Karpas-422 (cell line): Measurements from ENCODE around the gene SAAL1. TPM values are rescaled to one million over a fixed set of nuclear protein-coding genes. Genes with fewer than 3 reads are reported as not detected.

ENCODE experiments used
- DNase-seq: peaks from one replicate; pipeline ENCODE4 v3.0.0-alpha.2; 2015
- H2AFZ ChIP-seq: fragments of 200-600 bp; sonication (generic); 2 replicates; pipeline ENCODE4 v1.6.1; 2014; ENCODE audit warnings: antibody characterized with exemption, low read length, mixed read lengths
- H3K27ac ChIP-seq: fragments of 200-600 bp; sonication (generic); 2 replicates; pipeline ENCODE4 v1.5.1; 2014; ENCODE audit warnings: mild to moderate bottlenecking, low read length, moderate library complexity
- H3K27me3 ChIP-seq: fragments of 200-600 bp; sonication (generic); 2 replicates; pipeline ENCODE4 v1.6.1; 2014; ENCODE audit warnings: low read length, mixed read lengths
- H3K36me3 ChIP-seq: fragments of 200-600 bp; sonication (generic); 2 replicates; pipeline ENCODE4 v1.6.1; 2014; ENCODE audit warnings: low read length, mixed read lengths; ENCODE audit not compliant: insufficient read depth
- H3K4me1 ChIP-seq: fragments of 200-600 bp; sonication (generic); 2 replicates; pipeline ENCODE4 v1.6.1; 2014; ENCODE audit warnings: mild to moderate bottlenecking, low read length, mixed read lengths
- H3K4me2 ChIP-seq: fragments of 200-600 bp; sonication (generic); 2 replicates; pipeline ENCODE4 v1.6.1; 2014; ENCODE audit warnings: low read length, low read depth, mild to moderate bottlenecking; ENCODE audit not compliant: poor library complexity, severe bottlenecking
- H3K4me3 ChIP-seq: fragments of 200-600 bp; sonication (generic); 2 replicates; pipeline ENCODE4 v1.5.1; 2014; ENCODE audit warnings: mild to moderate bottlenecking, antibody characterized with exemption, low read length, mixed read lengths
- H3K79me2 ChIP-seq: fragments of 200-600 bp; sonication (generic); 2 replicates; pipeline ENCODE4 v1.6.1; 2014; ENCODE audit warnings: mild to moderate bottlenecking, low read length, mixed read lengths
- H3K9ac ChIP-seq: fragments of 200-600 bp; sonication (generic); 2 replicates; pipeline ENCODE4 v1.6.0; 2014; ENCODE audit warnings: low read length
- H3K9me2 ChIP-seq: fragments of 200-600 bp; sonication (generic), shearing (Covaris generic); replicated peaks from 2 replicates; pipeline ENCODE4 v1.6.0; 2014; ENCODE audit warnings: mild to moderate bottlenecking, low read length, moderate library complexity; ENCODE audit not compliant: insufficient read depth
- H3K9me3 ChIP-seq: fragments of 300-700, 200-600 bp; sonication (generic); 2 replicates; pipeline ENCODE4 v1.6.1; 2014; ENCODE audit warnings: low read length, mixed read lengths
- H4K20me1 ChIP-seq: fragments of 200-600 bp; sonication (generic); 2 replicates; pipeline ENCODE4 v1.6.1; 2014; ENCODE audit warnings: mild to moderate bottlenecking, antibody characterized with exemption, low read length, low read depth; ENCODE audit not compliant: insufficient read depth
- total RNA-seq: library from RNA; depleted of rRNA; stranded (reverse); fragments of >200 nt; shearing (Covaris generic); gene quantifications from 2 replicates; pipeline ENCODE4 v1.2.3, GENCODE V29; 2014; ENCODE audit warnings: low replicate concordance; rRNA removed

Gene SAAL1
- total RNA-seq: 36.7 and 43.7 TPM in 2 replicates

GRCh38 chr11:18105802-18106574 lies at the start of gene SAAL1:
Gene SAAL1, minus strand, starts transcription at chr11:18106082. Its CDS starts 41 bp downstream, at chr11:18106041.
- Histone ChIP-seq H3K27ac (peak within 1 kb of the TSS; percentile 5; the same call in 1 of the 2 replicates), H3K4me2 (peak within 1 kb of the TSS; percentile 78), H3K79me2 (peaks cover 49% of the 10 kb centered on the region), H3K27me3 (no peaks in the 10 kb centered on the region), H3K4me1 (peaks cover 33% of the 10 kb centered on the region), H3K9me2 (no peaks in the 10 kb centered on the region), H3K36me3 (peaks cover 27% of the 10 kb centered on the region), H2AFZ (peak within 1 kb of the TSS; percentile 97), H3K9ac (peak within 1 kb of the TSS; percentile 91), H3K4me3 (peak within 1 kb of the TSS; percentile 86), H3K9me3 (no peaks in the 10 kb centered on the region), H4K20me1 (no peaks in the 10 kb centered on the region)
- DNase-seq: peak; percentile 96

GRCh38 chr11:18151581-18151980 lies 45.7 kb upstream of the SAAL1 start:
- Histone ChIP-seq H3K79me2 (no peaks in the 10 kb centered on the region), H3K4me1 (no peaks in the 10 kb centered on the region), H3K36me3 (no peaks in the 10 kb centered on the region), H3K9me2 (no peaks in the 10 kb centered on the region), H3K9ac (no peak overlapping the region), H3K4me2 (no peak overlapping the region), H3K4me3 (no peak overlapping the region), H3K27me3 (no peaks in the 10 kb centered on the region), H3K27ac (no peak overlapping the region), H2AFZ (no peak overlapping the region), H3K9me3 (no peaks in the 10 kb centered on the region), H4K20me1 (no peaks in the 10 kb centered on the region)
- DNase-seq: no peak

GRCh38 chr11:18145837-18146236 lies 40.0 kb upstream of the SAAL1 start:
- DNase-seq: no peak
- Histone ChIP-seq H4K20me1 (no peaks in the 10 kb centered on the region), H3K4me2 (no peak overlapping the region), H3K4me1 (no peaks in the 10 kb centered on the region), H3K36me3 (no peaks in the 10 kb centered on the region), H3K9me2 (no peaks in the 10 kb centered on the region), H3K9ac (no peak overlapping the region), H3K79me2 (no peaks in the 10 kb centered on the region), H3K27ac (no peak overlapping the region), H3K27me3 (no peaks in the 10 kb centered on the region), H3K4me3 (no peak overlapping the region), H3K9me3 (no peaks in the 10 kb centered on the region), H2AFZ (no peak overlapping the region)

- Histone ChIP-seq H3K27me3 (no peaks in the 10 kb centered on the region), H3K79me2 (no peaks in the 10 kb centered on the region), H4K20me1 (no peaks in the 10 kb centered on the region), H3K4me3 (no peak overlapping the region), H3K9me3 (no peaks in the 10 kb centered on the region), H3K9me2 (no peaks in the 10 kb centered on the region), H2AFZ (no peak overlapping the region), H3K36me3 (no peaks in the 10 kb centered on the region), H3K4me1 (no peaks in the 10 kb centered on the region), H3K4me2 (no peak overlapping the region), H3K9ac (no peak overlapping the region), H3K27ac (no peak overlapping the region)
- DNase-seq: no peak
These were observed 39.1 kb upstream of the SAAL1 start for GRCh38 chr11:18145025-18145424.

DNA sequence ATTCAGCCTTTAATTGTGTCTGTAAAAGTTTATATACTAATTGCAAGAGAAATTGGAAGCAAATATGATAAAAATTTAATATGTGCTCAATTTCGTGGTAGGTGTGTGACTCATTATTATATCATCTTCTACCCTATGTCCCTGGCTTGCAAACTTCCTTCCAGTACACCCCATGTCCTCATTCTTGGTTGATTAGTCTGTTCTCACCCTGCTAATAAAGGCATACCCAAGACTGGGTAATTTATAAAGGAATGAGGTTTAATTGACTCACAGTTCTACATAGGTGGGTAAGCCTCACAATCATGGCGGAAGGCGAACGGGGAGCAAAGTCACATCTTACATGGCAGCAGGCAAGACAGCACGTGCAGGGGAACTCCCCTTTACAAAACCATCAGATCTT lies 38.4 kb upstream of the SAAL1 start:
- Histone ChIP-seq H3K9ac (no peak overlapping the region), H3K36me3 (no peaks in the 10 kb centered on the region)

DNA sequence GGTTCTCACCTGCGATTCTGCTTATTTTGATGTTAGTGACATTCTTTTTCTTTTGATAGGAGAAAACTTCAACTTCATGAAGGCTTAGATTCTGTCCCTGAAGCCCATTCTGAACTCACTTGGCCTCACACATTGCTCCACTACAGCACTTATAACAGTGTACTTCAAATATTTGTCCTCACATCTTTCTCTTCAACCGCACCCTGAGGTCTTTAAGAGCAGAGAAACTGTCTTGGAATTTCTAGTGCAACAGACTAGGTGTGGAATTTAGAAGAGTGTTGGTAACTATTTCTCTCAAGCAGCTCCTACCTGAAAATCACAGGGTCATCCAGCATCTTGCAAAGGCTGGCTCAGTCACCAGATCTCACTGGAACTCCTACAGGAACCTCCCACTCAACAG lies 34.3 kb upstream of the SAAL1 start:
- Histone ChIP-seq H4K20me1 (no peaks in the 10 kb centered on the region), H3K9ac (no peak overlapping the region), H3K9me2 (no peaks in the 10 kb centered on the region), H3K4me1 (no peaks in the 10 kb centered on the region), H3K27me3 (no peaks in the 10 kb centered on the region), H3K4me3 (no peak overlapping the region), H3K27ac (no peak overlapping the region), H3K4me2 (no peak overlapping the region), H3K9me3 (no peaks in the 10 kb centered on the region), H3K36me3 (no peaks in the 10 kb centered on the region), H3K79me2 (no peaks in the 10 kb centered on the region), H2AFZ (no peak overlapping the region)
- DNase-seq: no peak

More for the DNA sequence above, 38.4 kb upstream of the SAAL1 start:
- Histone ChIP-seq H3K27ac (no peak overlapping the region), H2AFZ (no peak overlapping the region), H3K27me3 (no peaks in the 10 kb centered on the region), H3K79me2 (no peaks in the 10 kb centered on the region), H3K9me3 (no peaks in the 10 kb centered on the region), H4K20me1 (no peaks in the 10 kb centered on the region), H3K4me2 (no peak overlapping the region), H3K4me1 (no peaks in the 10 kb centered on the region), H3K9me2 (no peaks in the 10 kb centered on the region), H3K4me3 (no peak overlapping the region)
- DNase-seq: no peak

DNA sequence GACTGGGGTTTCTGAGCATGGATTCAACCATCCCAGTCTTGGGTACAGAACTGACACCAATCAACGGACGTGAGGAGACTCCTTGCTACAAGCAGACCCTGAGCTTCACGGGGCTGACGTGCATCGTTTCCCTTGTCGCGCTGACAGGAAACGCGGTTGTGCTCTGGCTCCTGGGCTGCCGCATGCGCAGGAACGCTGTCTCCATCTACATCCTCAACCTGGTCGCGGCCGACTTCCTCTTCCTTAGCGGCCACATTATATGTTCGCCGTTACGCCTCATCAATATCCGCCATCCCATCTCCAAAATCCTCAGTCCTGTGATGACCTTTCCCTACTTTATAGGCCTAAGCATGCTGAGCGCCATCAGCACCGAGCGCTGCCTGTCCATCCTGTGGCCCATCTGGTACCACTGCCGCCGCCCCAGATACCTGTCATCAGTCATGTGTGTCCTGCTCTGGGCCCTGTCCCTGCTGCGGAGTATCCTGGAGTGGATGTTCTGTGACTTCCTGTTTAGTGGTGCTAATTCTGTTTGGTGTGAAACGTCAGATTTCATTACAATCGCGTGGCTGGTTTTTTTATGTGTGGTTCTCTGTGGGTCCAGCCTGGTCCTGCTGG lies 31.4 kb upstream of the SAAL1 start:
- Histone ChIP-seq H3K9me3 (no peaks in the 10 kb centered on the region), H3K36me3 (no peaks in the 10 kb centered on the region), H3K9me2 (no peaks in the 10 kb centered on the region), H3K27me3 (no peaks in the 10 kb centered on the region), H3K79me2 (no peaks in the 10 kb centered on the region), H2AFZ (no peak overlapping the region), H3K4me3 (no peak overlapping the region), H3K4me1 (no peaks in the 10 kb centered on the region), H4K20me1 (no peaks in the 10 kb centered on the region), H3K9ac (no peak overlapping the region), H3K27ac (no peak overlapping the region), H3K4me2 (no peak overlapping the region)
- no peak for DNase-seq

DNA sequence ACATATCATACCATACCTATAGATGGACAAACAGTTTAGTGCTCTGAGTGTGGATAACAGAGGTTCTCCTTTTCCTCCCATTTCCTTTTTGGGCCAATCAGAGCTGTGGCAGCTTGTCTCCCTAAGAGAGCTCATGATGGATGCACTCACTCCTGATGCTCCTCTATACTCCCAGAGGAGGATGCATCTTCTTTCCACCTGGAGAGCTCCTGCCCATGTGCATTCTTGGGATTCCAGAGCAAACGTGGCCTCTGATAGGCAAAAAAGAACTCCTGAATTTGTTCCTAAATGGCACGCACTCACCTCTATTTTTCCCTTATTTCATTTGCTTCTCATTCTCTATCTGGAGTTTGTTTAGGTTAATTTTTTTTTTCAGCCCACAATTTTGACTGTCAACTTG lies 29.4 kb upstream of the SAAL1 start:
- H4K20me1 ChIP-seq: no peaks in the 10 kb centered on the region
- H2AFZ ChIP-seq: no peak overlapping the region
- H3K27me3 ChIP-seq: no peaks in the 10 kb centered on the region
- H3K79me2 ChIP-seq: no peaks in the 10 kb centered on the region
- no peaks in the 10 kb centered on the region for H3K36me3 ChIP-seq
- H3K9ac ChIP-seq: no peak overlapping the region
- H3K9me3 ChIP-seq: no peaks in the 10 kb centered on the region
- H3K4me2 ChIP-seq: no peak overlapping the region
- H3K4me3 ChIP-seq: no peak overlapping the region
- DNase-seq: no peak
- H3K27ac ChIP-seq: no peak overlapping the region
- no peaks in the 10 kb centered on the region for H3K4me1 ChIP-seq
- no peaks in the 10 kb centered on the region for H3K9me2 ChIP-seq
